IPS-15b (cell line): ENCODE data around the gene FBXO40.

Experiments used
- H3K27me3 ChIP-seq: one replicate; pipeline ENCODE4 v1.6.1; 2013; ENCODE audit warnings: low read length; ENCODE audit not compliant: control insufficient read depth, insufficient read depth
- H3K36me3 ChIP-seq: one replicate; pipeline ENCODE4 v1.6.1; 2013; ENCODE audit warnings: low read length; ENCODE audit not compliant: control insufficient read depth, insufficient read depth
- H3K4me1 ChIP-seq: one replicate; pipeline ENCODE4 v1.6.1; 2013; ENCODE audit warnings: mild to moderate bottlenecking, low read length; ENCODE audit not compliant: control insufficient read depth, insufficient read depth
- H3K4me3 ChIP-seq: one replicate; pipeline ENCODE4 v1.5.1; 2013; ENCODE audit warnings: low read depth, low read length
- H3K9ac ChIP-seq: one replicate; pipeline ENCODE4 v1.6.1; 2013; ENCODE audit warnings: low read depth, mild to moderate bottlenecking, low read length
- H3K9me3 ChIP-seq: one replicate; pipeline ENCODE4 v1.6.1; 2013; ENCODE audit warnings: mild to moderate bottlenecking, low read length; ENCODE audit not compliant: control insufficient read depth, insufficient read depth

The FBXO40 gene

DNA sequence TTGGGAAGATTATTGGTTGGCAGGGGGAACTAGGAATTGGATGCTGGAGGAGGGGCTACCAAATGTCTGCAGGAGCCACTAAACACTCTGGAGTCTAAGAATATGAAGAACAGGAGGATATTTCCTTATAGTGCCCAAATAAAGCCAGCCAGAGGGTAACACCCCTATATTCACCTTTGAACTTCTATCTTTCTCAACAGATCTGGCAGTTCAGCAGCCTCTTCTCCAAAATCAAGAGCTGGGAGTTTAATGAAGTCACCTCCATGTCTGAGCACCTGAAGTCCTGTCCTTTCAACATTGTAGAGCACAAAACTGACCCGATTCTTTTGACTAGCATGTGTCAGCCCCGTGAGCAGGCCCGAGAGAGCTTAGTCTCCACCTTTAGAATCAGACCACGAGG is 33.3 kb downstream of the FBXO40 start:
- H3K4me1 ChIP-seq: no peaks in the 10 kb centered on the region
- no peak overlapping the region for H3K9ac ChIP-seq
- no peaks in the 10 kb centered on the region for H3K36me3 ChIP-seq
- no peaks in the 10 kb centered on the region for H3K9me3 ChIP-seq
- no peak overlapping the region for H3K4me3 ChIP-seq
- H3K27me3 ChIP-seq: no peaks in the 10 kb centered on the region

DNA sequence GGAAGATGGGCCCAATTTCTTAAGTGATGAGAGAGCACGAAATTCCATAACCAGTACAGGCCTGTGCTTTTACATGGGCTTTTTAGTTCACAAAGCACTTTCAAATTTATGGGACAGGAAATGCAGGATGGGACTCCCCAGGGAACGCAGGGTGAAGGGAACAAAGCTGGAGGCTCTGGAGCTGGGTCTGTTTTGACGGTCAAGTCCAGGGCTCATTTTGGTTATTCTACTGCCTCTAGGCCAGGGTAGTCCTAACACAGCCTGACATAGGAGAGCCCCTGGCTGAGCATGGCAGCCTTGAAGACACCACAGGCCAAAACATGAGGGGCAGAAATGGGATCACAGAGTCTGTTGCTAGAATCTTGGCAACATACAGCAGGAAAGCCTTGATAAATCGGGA is 34.0 kb downstream of the FBXO40 start:
- Histone ChIP-seq H3K27me3 (no peaks in the 10 kb centered on the region), H3K4me3 (no peak overlapping the region), H3K36me3 (no peaks in the 10 kb centered on the region), H3K9me3 (no peaks in the 10 kb centered on the region), H3K4me1 (no peaks in the 10 kb centered on the region), H3K9ac (no peak overlapping the region)

- Histone ChIP-seq H3K9ac (no peak overlapping the region), H3K27me3 (no peaks in the 10 kb centered on the region), H3K4me1 (no peaks in the 10 kb centered on the region), H3K4me3 (no peak overlapping the region), H3K36me3 (no peaks in the 10 kb centered on the region), H3K9me3 (no peaks in the 10 kb centered on the region)
These were observed 34.4 kb downstream of the FBXO40 start for GRCh38 chr3:121627622-121628021.

- Histone ChIP-seq H3K9me3 (no peaks in the 10 kb centered on the region), H3K36me3 (no peaks in the 10 kb centered on the region), H3K4me1 (no peaks in the 10 kb centered on the region), H3K27me3 (no peaks in the 10 kb centered on the region), H3K4me3 (no peak overlapping the region), H3K9ac (no peak overlapping the region)
These were observed 36.4 kb downstream of the FBXO40 start for GRCh38 chr3:121629601-121630000.

DNA sequence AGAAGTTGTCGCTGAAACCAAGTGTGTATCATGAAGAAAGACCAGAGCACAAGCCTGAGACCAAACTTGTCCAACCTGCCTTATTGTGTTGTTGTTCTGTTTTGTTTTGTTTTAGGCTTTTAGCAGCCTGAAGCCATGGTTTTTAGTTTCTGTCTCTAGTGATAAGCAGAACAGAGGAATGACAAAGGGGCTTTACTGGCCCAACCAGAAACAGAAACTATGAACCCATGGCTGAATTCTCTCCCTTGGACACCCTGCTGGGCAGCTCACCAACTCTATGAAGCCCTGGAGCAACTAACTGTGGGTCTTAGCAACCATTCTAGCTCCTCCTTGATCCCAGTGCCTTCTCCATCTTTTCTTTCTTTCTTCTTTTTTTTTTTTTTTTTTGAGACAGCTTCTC is 37.2 kb downstream of the FBXO40 start:
- H3K4me1 ChIP-seq: no peaks in the 10 kb centered on the region
- no peak overlapping the region for H3K9ac ChIP-seq
- H3K9me3 ChIP-seq: no peaks in the 10 kb centered on the region
- no peak overlapping the region for H3K4me3 ChIP-seq
- H3K27me3 ChIP-seq: no peaks in the 10 kb centered on the region
- H3K36me3 ChIP-seq: no peaks in the 10 kb centered on the region

DNA sequence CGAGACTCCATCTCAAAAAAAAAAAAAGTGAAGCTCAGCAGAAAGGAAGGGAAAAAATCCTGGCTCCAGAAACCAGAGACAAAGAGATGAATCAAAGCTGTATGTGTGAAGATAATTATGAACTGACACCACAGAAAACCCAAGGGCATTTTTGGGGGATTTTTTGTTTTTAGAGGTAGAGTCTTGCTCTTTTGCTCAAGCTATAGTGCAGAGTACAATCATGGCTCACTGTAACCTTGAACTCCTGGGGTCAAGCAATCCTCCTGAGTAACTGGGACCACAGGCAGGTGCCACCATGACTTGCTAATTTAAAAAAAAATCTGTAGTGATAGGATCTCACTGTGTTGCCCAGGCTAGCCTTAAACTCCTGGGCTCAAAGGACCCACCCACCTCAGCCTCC is 44.7 kb downstream of the FBXO40 start:
- H3K4me1 ChIP-seq: peaks cover 1% of the 10 kb centered on the region
- H3K9me3 ChIP-seq: no peaks in the 10 kb centered on the region
- H3K9ac ChIP-seq: no peak overlapping the region
- no peak overlapping the region for H3K4me3 ChIP-seq
- no peaks in the 10 kb centered on the region for H3K36me3 ChIP-seq
- no peaks in the 10 kb centered on the region for H3K27me3 ChIP-seq

DNA sequence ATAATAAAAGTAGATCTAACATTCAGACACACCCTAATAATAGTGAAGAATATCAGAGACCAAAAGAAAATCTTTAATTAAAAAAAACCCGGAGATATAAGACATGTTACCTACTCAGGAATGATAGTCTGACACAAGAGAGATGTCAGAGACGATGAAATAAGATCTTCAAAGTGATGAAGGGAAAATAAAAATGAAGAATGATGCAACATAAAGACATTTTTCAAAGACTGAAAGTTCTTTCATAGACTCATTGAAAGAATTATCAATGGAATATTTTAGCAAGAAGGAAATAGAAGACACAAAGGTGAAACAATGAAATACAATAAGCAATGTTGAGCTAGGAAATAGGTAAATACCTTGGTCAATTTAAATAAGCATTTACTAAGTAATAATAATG is 47.9 kb downstream of the FBXO40 start:
- Histone ChIP-seq H3K4me1 (peaks cover 12% of the 10 kb centered on the region), H3K36me3 (no peaks in the 10 kb centered on the region), H3K9ac (no peak overlapping the region), H3K9me3 (no peaks in the 10 kb centered on the region), H3K4me3 (no peak overlapping the region), H3K27me3 (no peaks in the 10 kb centered on the region)

GRCh38 chr3:121642601-121643314 is 49.6 kb downstream of the FBXO40 start:
- no peaks in the 10 kb centered on the region for H3K36me3 ChIP-seq
- no peak overlapping the region for H3K4me3 ChIP-seq
- H3K9me3 ChIP-seq: no peaks in the 10 kb centered on the region
- H3K27me3 ChIP-seq: no peaks in the 10 kb centered on the region
- H3K9ac ChIP-seq: no peak overlapping the region
- H3K4me1 ChIP-seq: peaks cover 12% of the 10 kb centered on the region

GRCh38 chr3:121645054-121645453 is 51.9 kb downstream of the FBXO40 start:
- no peaks in the 10 kb centered on the region for H3K36me3 ChIP-seq
- H3K9ac ChIP-seq: no peak overlapping the region
- H3K9me3 ChIP-seq: no peaks in the 10 kb centered on the region
- no peak overlapping the region for H3K4me3 ChIP-seq
- no peaks in the 10 kb centered on the region for H3K27me3 ChIP-seq
- H3K4me1 ChIP-seq: peaks cover 12% of the 10 kb centered on the region

GRCh38 chr3:121648219-121648958 is 55.2 kb downstream of the FBXO40 start:
- no peaks in the 10 kb centered on the region for H3K36me3 ChIP-seq
- no peak overlapping the region for H3K4me3 ChIP-seq
- H3K9ac ChIP-seq: no peak overlapping the region
- no peaks in the 10 kb centered on the region for H3K27me3 ChIP-seq
- peaks cover 7% of the 10 kb centered on the region for H3K4me1 ChIP-seq
- no peaks in the 10 kb centered on the region for H3K9me3 ChIP-seq

- Histone ChIP-seq H3K36me3 (no peaks in the 10 kb centered on the region), H3K4me3 (no peak overlapping the region), H3K9ac (no peak overlapping the region), H3K4me1 (no peaks in the 10 kb centered on the region), H3K9me3 (no peaks in the 10 kb centered on the region), H3K27me3 (no peaks in the 10 kb centered on the region)
These were observed 56.5 kb downstream of the FBXO40 start for GRCh38 chr3:121649645-121650044.

DNA sequence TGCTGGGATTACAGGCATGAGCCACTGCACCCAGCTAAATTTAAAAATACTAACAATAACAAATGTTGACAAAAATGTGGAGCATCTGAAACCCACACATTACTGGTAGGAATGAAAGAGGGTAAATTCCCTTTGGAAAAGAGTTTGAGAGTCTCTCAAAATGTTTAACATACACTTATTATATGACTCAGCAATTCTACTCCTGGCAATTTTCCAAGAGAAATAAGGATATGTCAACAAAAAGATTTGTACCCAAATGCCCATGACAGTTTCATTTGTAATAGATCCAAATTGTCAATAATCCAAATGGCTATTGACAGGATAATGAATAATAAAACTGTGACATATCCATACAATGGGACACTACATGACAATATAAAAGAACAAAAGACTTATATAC is 58.5 kb downstream of the FBXO40 start:
- Histone ChIP-seq H3K4me1 (no peaks in the 10 kb centered on the region), H3K9me3 (no peaks in the 10 kb centered on the region), H3K36me3 (no peaks in the 10 kb centered on the region), H3K27me3 (no peaks in the 10 kb centered on the region), H3K4me3 (no peak overlapping the region), H3K9ac (no peak overlapping the region)
